ENCODE data around the gene P4HA3. TPM values are rescaled to one million over a fixed set of nuclear protein-coding genes. Genes with fewer than 3 reads are reported as not detected.

Gene P4HA3
- polyA plus RNA-seq (2011; rRNA removed) (13.5 and 14.1 TPM in 2 replicates), polyA minus RNA-seq (2011; rRNA and poly(A)+ RNA removed) (3.2 and 5.9 TPM in 2 replicates)

- Histone ChIP-seq H3K4me3 (ENCODE audit: low read depth, low read length) (peak within 1 kb of the TSS; percentile 44), H3K36me3 (ENCODE audit: control insufficient read depth, insufficient read depth, low read length) (no peaks in the 10 kb centered on the region), H3K27me3 (ENCODE audit: control insufficient read depth, insufficient read depth, low read length) (no peaks in the 10 kb centered on the region)
- ChIA-PET CTCF (interaction anchor here (0.9 to 2.7 kb wide), 2 partner anchors 10 to 11 kb away, joined by 3 to 8 read pairs; no protein-coding TSS in a partner anchor), POLR2A (no interaction called here)
- no peak for DNase-seq (ENCODE audit: low read depth)
- no peak for TF ChIP-seq CTCF (IDR thresholded peaks at IDR 0.05; ENCODE audit: insufficient read depth, low read depth, low read length)
Measured at GRCh38 chr11:74311352-74311926, at the start of gene P4HA3. TSS of gene P4HA3 (minus strand) at chr11:74311640. CDS start at chr11:74311611, 29 bp downstream.

GRCh38 chr11:74357449-74357848 is 46.0 kb upstream of the P4HA3 start:
- no peak for DNase-seq (ENCODE audit: low read depth)
- no peaks in the 10 kb centered on the region for H3K36me3 ChIP-seq (ENCODE audit: control insufficient read depth, insufficient read depth, low read length)
- H3K4me3 ChIP-seq (ENCODE audit: low read depth, low read length): no peak overlapping the region
- no peak for TF ChIP-seq CTCF (IDR thresholded peaks at IDR 0.05; ENCODE audit: insufficient read depth, low read depth, low read length)
- ChIA-PET POLR2A (no interaction called here), CTCF (interaction anchor here (2.2 kb wide), 1 partner anchor 102 kb away, joined by 6 read pairs; no protein-coding TSS in a partner anchor)
- H3K27me3 ChIP-seq (ENCODE audit: control insufficient read depth, insufficient read depth, low read length): no peaks in the 10 kb centered on the region

- ChIA-PET POLR2A (no interaction called here), CTCF (interaction anchor here (0.6 kb wide), 1 partner anchor 45 kb away, joined by 3 read pairs; no protein-coding TSS in a partner anchor)
- no peak for DNase-seq (ENCODE audit: low read depth)
- Histone ChIP-seq H3K36me3 (ENCODE audit: control insufficient read depth, insufficient read depth, low read length) (no peaks in the 10 kb centered on the region), H3K4me3 (ENCODE audit: low read depth, low read length) (no peak overlapping the region), H3K27me3 (ENCODE audit: control insufficient read depth, insufficient read depth, low read length) (no peaks in the 10 kb centered on the region)
- no peak for TF ChIP-seq CTCF (IDR thresholded peaks at IDR 0.05; ENCODE audit: insufficient read depth, low read depth, low read length)
Measured at GRCh38 chr11:74355626-74356025, 44.2 kb upstream of the P4HA3 start.

- no peaks in the 10 kb centered on the region for H3K27me3 ChIP-seq (ENCODE audit: control insufficient read depth, insufficient read depth, low read length)
- no peak for TF ChIP-seq CTCF (IDR thresholded peaks at IDR 0.05; ENCODE audit: insufficient read depth, low read depth, low read length)
- CTCF ChIA-PET: no interaction called here
- H3K36me3 ChIP-seq (ENCODE audit: control insufficient read depth, insufficient read depth, low read length): no peaks in the 10 kb centered on the region
- no peak overlapping the region for H3K4me3 ChIP-seq (ENCODE audit: low read depth, low read length)
- no peak for DNase-seq (ENCODE audit: low read depth)
- POLR2A ChIA-PET: no interaction called here
Measured at GRCh38 chr11:74354036-74354435, 42.6 kb upstream of the P4HA3 start.

GRCh38 chr11:74347381-74347780 is 35.9 kb upstream of the P4HA3 start:
- POLR2A ChIA-PET: no interaction called here
- Histone ChIP-seq H3K4me3 (ENCODE audit: low read depth, low read length) (no peak overlapping the region), H3K27me3 (ENCODE audit: control insufficient read depth, insufficient read depth, low read length) (no peaks in the 10 kb centered on the region), H3K36me3 (ENCODE audit: control insufficient read depth, insufficient read depth, low read length) (no peaks in the 10 kb centered on the region)
- no peak for TF ChIP-seq CTCF (IDR thresholded peaks at IDR 0.05; ENCODE audit: insufficient read depth, low read depth, low read length)
- DNase-seq (ENCODE audit: low read depth): no peak
- CTCF ChIA-PET: no interaction called here

All from BJ (cell line).